KOPT-K1 (cell line): ENCODE data around the gene PADI1.

Source experiments
- H3K27ac ChIP-seq: fragments of 200-600 bp; sonication (generic); 2 replicates; pipeline ENCODE4 v1.5.1; 2016; ENCODE audit warnings: antibody characterized with exemption, mild to moderate bottlenecking, low read depth, low read length; ENCODE audit not compliant: poor library complexity, severe bottlenecking
- H3K36me3 ChIP-seq: fragments of 200-600 bp; sonication (generic); 2 replicates; pipeline ENCODE4 v1.5.1; 2017; ENCODE audit warnings: antibody characterized with exemption, mild to moderate bottlenecking, low read length, moderate library complexity; ENCODE audit not compliant: insufficient read depth
- H3K9me3 ChIP-seq: fragments of 200-600 bp; sonication (generic); 2 replicates; pipeline ENCODE4 v1.5.1; 2017; ENCODE audit warnings: antibody characterized with exemption, low read length, mild to moderate bottlenecking; ENCODE audit not compliant: insufficient read depth, poor library complexity, severe bottlenecking

PADI1 gene

DNA sequence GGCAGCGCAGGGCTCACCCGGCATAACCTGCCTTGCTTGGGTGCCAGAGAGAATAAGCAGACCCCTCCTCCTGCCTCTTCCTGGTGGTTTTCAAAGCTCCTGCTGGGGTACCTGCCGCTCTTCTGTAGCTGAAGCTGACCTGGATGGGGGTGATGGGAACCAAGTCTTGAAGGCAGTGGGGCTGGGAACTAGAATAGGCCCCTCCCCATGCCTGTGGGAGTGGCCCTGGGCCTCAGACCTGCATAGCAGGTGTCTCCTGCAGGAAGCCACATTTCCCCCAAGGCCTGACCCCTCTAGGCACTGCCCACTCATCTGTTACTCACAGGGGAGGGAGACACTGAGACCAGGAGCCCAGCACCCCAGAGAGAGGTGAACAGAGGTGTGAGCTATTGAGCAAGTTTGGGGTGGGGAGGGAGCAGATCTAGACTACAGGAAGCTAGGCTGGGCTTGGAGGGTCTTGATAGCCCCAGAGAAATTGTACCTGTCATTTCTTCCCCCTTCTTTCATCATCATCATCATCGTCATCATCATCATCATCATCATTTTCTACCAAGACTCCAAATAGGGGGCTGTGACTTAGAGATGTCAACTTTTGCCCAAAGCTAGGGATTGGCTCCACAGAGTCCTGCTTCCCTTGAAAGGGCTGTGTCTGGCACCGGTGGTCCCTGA lies 10.1 kb downstream of the PADI1 start:
- Histone ChIP-seq H3K27ac (no peak overlapping the region), H3K9me3 (no peaks in the 10 kb centered on the region), H3K36me3 (no peaks in the 10 kb centered on the region)

DNA sequence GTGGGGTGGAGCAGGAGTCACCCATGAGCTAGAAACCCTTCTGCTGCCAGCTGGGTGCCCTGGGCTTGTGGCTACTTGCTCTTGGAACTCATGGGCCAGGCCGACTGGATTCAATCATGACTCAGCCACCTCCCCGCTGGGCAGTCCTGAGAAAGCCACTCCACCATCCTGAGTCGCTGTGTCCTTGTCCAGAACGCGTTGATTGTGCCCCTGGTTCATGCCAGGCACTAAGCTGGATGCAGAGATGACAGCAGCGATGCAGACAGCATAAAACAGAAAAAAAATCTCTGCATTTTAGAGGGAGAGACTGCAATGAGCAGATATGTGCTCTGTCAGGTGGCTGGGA lies 10.6 kb downstream of the PADI1 start:
- Histone ChIP-seq H3K36me3 (no peaks in the 10 kb centered on the region), H3K27ac (no peak overlapping the region), H3K9me3 (no peaks in the 10 kb centered on the region)

DNA sequence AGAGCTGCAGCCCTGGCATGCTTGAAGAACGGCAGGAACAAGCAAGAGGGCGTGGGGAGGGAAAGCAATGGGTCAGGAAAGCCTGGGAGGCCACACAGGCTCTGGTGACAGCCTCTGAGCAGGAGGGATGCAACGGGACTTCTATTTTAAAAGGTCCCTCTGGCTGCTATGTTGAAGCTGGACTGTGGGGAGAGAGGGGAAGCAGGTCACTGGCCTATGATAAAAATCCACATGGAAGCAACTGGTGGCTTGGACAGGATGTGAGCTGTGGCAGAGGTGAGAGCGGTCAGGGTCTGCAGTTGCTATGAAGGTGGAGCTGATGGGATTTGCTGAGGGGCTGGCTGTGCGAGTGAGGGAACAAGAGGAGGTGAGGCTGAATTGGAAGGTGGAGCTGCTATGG lies 11.2 kb downstream of the PADI1 start:
- Histone ChIP-seq H3K36me3 (no peaks in the 10 kb centered on the region), H3K27ac (no peak overlapping the region), H3K9me3 (no peaks in the 10 kb centered on the region)

DNA sequence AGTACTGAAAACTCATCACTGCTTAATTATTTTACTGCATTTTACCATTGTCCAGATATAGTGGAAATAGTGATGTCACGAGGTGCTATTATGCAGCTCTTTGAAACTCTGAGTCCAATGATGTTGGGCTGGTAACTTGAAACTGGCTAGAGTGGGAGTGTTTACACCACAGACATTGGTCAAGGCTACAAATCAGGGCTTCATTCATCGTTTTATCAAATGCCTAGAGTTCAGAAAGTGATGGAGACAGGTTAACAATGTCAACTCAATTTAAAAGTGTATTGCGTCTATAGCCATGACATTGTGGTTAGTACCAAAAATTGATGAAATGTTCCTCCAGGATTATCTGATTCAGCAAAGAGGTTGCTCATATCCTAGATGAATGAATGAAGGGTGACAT lies 12.7 kb downstream of the PADI1 start:
- H3K36me3 ChIP-seq, result no peaks in the 10 kb centered on the region
- H3K27ac ChIP-seq, result no peak overlapping the region
- no peaks in the 10 kb centered on the region for H3K9me3 ChIP-seq

DNA sequence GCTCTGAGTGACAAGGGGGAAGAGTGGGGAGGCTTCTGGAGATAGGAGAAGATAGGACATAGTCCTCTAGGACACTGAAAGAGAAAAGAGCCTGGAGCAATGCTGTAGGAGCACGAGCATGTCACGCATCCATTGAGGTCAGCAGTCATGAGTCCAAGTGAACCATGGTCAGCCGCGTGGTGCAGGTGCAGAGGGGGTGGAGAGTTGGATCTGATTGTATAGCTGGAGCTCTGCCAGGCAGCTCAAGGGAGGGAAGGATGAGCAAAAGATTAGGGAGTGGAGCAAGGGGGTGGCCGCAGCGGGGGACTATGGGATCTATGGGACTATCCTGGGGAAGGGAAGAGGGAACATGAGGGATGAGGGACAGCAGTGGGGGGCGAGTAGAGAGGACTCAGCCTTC lies 14.0 kb downstream of the PADI1 start:
- no peaks in the 10 kb centered on the region for H3K9me3 ChIP-seq
- H3K36me3 ChIP-seq, result no peaks in the 10 kb centered on the region
- H3K27ac ChIP-seq, result no peak overlapping the region

DNA sequence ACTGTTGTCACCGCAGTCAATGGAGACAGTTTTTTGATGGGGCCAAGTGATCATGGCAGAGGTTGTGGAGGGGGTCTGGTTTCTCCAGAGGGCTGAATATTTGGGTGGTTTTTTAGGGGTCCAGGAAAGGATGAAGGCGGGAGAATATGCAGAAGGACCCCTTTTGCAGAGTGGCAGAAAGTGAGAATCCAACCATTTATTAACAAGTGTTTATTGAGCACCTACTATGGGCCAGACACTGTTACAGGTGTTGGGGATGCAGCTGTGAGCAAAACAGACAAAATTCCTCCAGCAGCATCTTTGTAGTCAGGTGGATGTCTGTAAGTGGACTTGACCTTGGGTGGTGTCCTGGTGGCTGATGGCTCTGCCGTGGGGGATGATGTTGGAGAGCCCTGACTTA lies 15.4 kb downstream of the PADI1 start:
- Histone ChIP-seq H3K9me3 (no peaks in the 10 kb centered on the region), H3K36me3 (no peaks in the 10 kb centered on the region), H3K27ac (no peak overlapping the region)

DNA sequence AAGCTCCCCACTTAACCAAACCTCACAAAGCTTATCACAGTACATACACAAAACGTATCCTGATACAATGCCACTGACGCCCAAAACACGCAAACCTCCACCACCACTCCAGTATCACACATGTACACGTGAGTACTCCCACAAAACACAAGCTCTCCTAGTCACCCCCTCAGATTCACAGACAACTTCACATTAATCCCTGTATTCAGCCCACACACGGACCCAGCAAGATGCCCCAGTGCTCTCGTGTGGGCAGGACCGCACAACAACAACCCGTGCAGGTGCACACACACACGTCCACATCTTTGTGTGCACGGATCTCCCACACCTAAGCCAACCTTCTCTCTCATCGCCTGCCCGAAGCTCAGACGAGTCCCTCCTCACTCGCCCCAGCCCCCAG lies 17.6 kb downstream of the PADI1 start:
- Histone ChIP-seq H3K27ac (no peak overlapping the region), H3K36me3 (no peaks in the 10 kb centered on the region), H3K9me3 (no peaks in the 10 kb centered on the region)

DNA sequence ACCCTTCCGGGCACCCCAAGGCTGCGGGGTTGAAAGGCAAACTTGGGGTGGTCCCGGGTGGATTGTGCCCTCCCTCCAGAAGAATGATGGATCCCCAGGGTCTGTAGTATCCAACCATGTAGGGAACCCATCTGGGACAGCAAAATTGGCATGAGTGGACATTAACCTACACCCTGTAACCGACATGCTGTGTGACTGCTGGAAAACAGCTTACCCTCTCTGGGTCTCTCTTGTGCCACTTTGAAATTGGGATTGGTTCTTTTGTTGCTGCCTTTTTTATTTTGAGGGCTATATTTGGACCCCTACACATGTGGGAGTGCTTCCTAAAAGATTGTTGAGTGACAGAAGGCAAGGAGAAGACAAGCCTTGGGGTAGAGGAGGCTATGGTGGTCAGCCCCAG lies 19.5 kb downstream of the PADI1 start:
- H3K9me3 ChIP-seq, result no peaks in the 10 kb centered on the region
- no peaks in the 10 kb centered on the region for H3K36me3 ChIP-seq
- H3K27ac ChIP-seq, result no peak overlapping the region

DNA sequence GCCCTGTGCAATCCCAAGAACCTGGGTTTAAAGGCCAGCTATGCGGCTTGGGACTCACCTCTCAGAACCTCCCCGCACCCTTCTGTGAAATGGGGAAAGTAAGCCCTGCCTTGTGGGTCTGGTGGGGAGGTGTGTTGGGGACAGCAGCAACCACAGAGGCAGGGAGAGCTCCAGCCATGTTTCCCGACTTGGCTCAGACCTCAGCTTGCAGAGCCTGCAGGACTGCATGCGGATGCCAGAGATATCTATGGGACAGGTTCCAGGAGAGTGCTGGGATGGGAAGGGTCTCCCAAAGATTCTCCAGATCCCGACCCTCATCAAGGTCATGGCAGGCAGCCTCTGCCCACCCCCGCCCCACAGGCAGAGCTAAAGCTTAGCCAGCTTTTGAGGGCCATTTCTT lies 20.2 kb downstream of the PADI1 start:
- Histone ChIP-seq H3K9me3 (no peaks in the 10 kb centered on the region), H3K27ac (no peak overlapping the region), H3K36me3 (no peaks in the 10 kb centered on the region)

DNA sequence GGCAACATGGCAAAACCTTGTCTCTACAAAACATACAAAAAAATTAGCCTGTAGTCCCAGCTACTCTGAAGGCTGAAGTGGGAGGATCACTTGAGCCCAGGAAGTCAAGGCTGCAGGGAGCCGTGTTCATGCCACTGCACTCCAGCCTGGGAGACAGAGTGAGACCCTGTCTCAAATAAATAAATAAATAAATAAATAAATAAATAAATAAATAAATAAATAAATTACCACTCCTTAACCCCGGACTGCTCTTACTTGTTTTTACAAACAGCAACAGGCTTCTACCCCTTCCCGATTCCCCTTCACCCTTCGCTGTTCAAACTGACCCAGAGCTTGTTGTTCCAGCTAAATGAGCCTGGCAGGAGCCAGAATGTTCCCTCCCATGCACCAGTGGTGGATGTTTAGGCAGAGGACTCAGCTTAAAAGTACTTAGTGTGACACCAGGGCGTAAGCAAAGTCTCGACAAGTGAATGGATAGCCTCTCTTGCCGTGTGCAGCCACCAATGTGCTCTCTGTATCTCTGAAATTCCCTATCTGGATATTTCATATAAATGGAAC lies 22.5 kb downstream of the PADI1 start:
- Histone ChIP-seq H3K27ac (no peak overlapping the region), H3K36me3 (no peaks in the 10 kb centered on the region), H3K9me3 (no peaks in the 10 kb centered on the region)

DNA sequence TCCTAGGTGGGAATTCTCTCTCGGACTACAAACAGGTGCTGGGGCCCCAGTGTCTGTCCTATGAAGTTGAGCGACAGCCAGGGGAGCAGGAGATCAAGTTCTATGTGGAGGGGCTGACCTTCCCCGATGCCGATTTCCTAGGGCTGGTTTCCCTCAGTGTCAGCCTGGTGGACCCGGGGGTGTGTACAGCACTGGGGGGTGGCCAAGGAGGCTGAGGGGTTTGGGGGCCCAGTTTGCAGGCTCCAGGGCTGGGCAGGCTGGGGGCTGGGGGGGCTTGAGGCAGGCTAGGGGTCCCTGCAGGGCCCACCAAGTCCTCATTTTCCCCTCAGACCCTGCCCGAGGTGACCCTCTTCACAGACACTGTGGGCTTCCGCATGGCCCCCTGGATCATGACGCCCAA lies 23.7 kb downstream of the PADI1 start:
- Histone ChIP-seq H3K36me3 (no peaks in the 10 kb centered on the region), H3K27ac (no peak overlapping the region), H3K9me3 (no peaks in the 10 kb centered on the region)

DNA sequence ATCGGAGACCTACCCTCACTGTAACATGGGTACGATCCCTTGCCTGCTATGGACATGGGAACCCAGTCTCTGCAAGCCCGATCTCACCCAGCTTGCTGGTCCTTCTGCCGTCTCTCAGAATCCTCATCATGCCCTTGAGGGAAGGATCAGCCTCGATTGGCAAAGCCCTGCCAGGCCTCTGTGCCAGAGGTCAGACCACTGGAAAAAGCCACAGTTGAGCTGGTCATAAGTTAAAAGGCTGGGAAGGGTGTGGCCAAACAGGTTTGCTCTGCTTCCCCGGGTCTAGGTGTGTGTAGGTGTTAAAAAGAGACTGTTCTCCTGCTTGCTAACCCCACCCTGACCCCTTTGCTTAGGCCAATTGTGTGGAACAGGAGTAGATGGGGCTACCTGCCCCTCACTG lies 24.5 kb downstream of the PADI1 start:
- H3K36me3 ChIP-seq, result no peaks in the 10 kb centered on the region
- no peak overlapping the region for H3K27ac ChIP-seq
- no peaks in the 10 kb centered on the region for H3K9me3 ChIP-seq

DNA sequence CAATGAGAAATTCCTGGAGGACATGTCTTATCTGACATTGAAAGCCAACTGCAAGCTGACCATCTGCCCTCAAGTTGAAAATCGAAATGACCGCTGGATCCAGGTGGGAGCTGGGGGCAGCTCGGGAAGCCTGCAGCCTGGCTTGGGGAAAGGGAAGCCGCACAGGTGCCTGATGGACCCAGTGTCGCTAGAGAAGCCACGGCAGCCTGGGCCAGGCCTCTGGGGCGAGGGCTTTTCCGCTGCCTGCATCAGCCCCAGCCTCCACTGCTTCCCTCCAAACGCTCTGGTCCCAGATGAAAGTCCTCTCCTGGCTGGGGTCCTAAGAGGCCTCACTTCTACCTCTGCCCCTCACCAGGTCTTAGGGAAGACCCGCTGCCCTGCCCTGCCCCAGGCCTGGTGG lies 25.2 kb downstream of the PADI1 start:
- Histone ChIP-seq H3K36me3 (no peaks in the 10 kb centered on the region), H3K27ac (no peak overlapping the region)

DNA sequence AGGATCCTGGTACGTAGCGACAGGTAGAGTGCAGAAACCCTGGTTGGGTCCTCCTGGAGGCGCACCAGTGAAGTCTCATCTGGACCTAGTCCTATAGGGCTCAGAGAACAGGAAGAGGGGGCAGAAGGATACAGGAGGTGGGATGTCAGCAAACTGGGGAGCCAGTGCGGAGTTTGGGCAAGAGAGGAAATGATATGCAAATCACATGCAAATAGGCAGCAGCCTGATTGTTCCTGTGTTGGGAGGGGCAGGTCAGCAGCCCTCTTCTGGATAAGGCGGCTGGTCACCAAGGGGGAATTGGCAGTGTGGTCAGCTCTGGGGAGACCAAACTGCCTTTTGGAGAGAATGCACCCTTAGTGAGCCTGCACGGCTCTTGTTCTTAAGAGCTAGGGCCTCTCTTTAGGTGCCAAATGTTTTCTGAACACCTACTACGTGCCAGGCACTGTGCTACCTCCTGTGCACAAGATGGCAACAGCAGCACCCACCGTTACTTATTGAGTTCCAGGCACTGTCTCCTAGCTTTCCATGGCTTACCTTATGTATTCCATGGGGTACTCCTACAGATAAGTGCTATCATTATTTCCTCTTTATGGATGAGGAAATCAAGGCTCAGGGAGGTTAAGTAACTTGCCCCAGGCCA lies 25.9 kb downstream of the PADI1 start:
- Histone ChIP-seq H3K27ac (no peak overlapping the region), H3K36me3 (no peaks in the 10 kb centered on the region), H3K9me3 (no peaks in the 10 kb centered on the region)

More for the DNA sequence above, 25.2 kb downstream of the PADI1 start:
- H3K9me3 ChIP-seq, result no peaks in the 10 kb centered on the region

DNA sequence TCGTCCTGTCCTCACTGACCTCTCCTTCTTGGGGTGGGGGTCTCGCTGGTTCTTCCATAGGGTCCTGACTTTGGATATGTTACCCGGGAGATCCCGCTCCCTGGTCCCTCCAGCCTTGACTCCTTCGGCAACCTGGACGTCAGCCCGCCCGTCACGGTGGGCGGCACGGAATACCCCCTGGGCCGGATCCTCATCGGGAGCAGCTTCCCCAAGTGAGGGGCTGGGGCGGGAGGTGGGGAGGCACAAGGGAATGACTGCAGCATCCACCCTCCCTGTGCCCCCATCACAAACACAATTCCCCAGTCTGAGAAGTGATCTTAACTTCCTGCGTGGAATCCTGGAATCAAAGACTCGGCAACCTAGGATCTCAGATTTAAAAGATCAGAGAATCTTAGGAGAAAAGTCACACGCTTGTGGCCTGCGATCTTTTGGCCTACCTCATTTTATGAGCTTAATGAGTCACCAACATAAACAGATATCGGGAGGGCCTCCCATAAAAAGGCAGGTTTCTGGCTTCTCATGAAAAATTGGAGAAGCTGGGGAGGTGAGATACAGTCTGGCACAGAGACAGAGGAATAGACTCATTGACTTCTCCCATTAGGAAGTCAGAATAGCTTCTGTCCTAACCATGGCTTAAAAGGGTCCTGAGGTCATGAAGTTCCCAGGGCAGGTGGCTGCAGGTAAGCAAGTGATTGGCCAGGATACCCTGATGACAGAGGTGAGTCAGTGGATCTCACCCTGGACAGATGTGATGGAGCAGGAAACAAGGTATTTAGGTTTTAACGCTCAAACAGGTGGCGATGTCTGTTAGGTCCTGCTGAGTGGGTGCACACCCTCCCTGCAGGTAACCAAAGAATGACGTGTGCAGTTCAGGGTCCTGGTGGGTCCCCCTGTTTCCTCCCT lies 28.1 kb downstream of the PADI1 start:
- no peak overlapping the region for H3K27ac ChIP-seq
- H3K36me3 ChIP-seq, result no peaks in the 10 kb centered on the region
- no peaks in the 10 kb centered on the region for H3K9me3 ChIP-seq
